Measurements from ENCODE around the gene SLC39A8.

The SLC39A8 gene

DNA sequence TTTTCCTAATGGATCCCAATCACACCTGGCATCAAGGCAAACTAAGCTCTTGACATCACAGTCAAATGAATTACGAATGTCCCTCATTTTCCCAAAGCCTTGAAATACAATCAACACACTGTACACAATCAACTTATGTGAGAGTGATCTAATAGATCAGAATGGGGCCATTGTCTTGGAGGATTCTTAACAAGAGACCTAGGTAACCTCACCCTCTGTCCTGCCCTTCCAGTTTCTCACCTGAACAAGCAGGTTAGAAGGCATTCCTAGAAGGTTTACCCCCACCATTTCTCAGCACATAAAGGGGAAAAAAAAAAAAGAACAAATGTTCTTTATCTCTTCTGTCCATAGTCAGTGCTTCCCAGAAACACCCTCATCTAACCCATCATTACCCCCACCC is 6.3 kb downstream of the SLC39A8 start:
- DNase-seq (ENCODE audit: low spot score): no peak

DNA sequence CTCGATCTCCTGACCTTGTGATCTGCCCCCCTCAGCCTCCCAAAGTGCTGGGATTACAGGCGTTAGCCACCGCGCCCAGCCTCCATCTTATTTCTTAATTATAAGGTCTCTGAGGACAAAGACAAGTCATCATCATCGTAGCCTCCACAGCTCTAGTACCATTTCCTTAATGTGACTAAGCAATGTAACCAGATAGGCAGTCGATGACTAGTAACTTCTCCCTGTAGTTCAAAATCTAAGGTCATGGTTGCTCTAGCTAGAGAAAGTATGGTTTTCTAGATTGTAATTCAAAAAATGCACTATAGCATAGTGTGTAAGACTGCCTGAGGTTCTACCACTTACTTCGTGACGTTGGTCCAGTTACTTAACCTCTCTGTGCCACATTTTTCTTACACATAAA is 6.9 kb downstream of the SLC39A8 start:
- no peak for DNase-seq (ENCODE audit: low spot score)

- DNase-seq (ENCODE audit: low spot score): no peak
These were observed 9.7 kb downstream of the SLC39A8 start for GRCh38 chr4:102335616-102336015.

GRCh38 chr4:102334624-102335023 is 10.7 kb downstream of the SLC39A8 start:
- no peak for DNase-seq (ENCODE audit: low spot score)

GRCh38 chr4:102333787-102334186 is 11.5 kb downstream of the SLC39A8 start:
- DNase-seq (ENCODE audit: low spot score): no peak

- no peak for DNase-seq (ENCODE audit: low spot score)
These were observed 17.2 kb downstream of the SLC39A8 start for GRCh38 chr4:102328045-102328444.

- DNase-seq (ENCODE audit: low spot score): no peak
These were observed 18.3 kb downstream of the SLC39A8 start for GRCh38 chr4:102326951-102327350.

DNA sequence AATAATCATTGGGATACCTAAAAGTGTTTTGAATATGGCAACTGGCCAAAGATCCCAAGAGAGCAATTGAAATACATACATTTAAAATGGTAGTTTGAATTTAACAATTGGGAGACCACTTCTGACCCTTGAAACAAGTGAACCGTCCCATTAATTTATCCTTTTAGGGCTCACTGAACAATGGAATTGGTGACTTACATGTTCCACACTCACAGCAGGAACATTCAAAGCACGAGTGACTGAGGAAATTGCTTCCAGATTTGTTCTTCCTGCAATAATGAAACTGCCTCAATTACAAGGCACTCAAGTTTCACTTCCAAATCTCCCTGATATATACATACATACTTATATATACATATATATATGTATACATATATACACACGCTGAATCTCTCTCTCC is 20.6 kb downstream of the SLC39A8 start:
- DNase-seq (ENCODE audit: low spot score): no peak

DNA sequence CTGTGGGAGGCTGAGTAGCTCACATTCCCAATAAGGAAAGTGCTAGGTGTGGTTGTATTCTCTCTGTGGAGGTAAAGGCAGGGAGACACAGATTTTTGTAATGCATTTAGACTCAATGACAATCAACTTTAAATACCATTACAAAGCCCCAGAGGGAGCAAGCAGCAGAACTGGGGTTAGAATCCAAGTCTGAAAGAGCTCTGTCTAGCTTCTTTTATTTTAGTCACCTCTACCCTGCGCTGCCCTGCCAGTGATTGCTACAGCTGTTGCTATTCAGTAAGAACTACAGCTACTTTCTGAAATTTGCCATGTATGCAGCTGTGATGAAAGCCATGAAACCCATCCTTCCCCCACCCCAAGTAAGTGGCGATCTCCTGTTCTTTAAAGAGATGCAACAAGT is 22.5 kb downstream of the SLC39A8 start:
- no peak for DNase-seq (ENCODE audit: low spot score)

- DNase-seq (ENCODE audit: low spot score): no peak
These were observed 23.9 kb downstream of the SLC39A8 start for GRCh38 chr4:102321260-102321995.

- no peak for DNase-seq (ENCODE audit: low spot score)
These were observed 25.7 kb downstream of the SLC39A8 start for GRCh38 chr4:102319594-102319993.

DNA sequence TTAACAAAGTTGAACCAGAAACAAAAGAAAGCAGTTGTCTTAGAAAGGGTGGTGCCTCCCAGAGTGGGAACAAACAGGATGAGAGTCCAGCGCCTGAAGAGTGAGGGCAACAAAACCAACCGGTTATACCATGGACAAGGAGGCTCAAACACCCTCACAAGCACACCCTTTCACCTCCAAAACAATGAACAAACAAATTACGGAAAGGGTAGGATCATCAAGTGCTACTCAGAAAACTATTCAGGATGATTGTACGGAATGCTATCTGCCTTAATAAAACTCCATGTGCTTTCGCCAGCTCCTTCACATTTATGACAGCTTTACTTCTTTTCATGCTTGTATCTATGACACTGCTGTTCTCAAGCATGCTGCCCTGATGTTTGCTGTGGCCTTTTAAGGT is 26.8 kb downstream of the SLC39A8 start:
- no peak for DNase-seq (ENCODE audit: low spot score)

GRCh38 chr4:102318105-102318504 is 27.2 kb downstream of the SLC39A8 start:
- no peak for DNase-seq (ENCODE audit: low spot score)

DNA sequence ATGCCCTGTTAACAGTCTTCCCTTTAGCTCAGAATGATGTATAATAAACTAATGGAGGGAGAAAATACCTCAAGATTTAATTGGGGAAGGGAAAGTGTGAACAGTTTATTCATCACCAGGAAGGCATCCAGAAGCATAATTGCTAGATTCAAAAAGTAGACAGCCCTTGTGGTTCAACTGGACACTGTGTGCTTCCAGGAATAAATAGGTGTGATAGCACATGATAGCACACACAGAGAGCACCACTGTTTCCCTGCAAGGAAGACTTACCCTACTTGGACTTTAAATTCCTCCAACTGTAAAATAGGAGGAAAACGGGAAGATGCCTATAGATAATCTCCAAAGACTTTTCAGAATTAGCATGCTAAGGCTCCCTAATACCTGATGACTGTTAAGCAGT is 27.8 kb downstream of the SLC39A8 start:
- no peak for DNase-seq (ENCODE audit: low spot score)

DNA sequence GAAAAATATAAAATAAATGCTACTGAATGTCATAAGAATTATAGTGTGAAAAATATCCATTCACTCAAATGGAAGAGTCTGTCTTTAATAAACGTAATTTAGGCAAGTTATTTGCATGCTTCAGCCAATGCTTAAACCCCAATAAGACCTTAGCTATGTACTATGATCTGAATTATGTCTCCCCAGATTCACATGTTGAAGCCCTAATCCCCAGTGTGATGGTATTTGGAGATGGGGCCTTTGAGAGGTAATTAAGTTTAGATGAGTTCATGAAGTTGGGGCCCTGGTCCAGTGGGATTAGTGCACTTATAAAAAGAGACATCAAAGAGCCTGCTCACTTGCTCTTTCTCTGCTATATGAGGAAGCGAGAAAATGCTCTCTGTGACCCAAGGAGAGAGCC is 28.7 kb downstream of the SLC39A8 start:
- DNase-seq (ENCODE audit: low spot score): no peak

GRCh38 chr4:102315532-102315931 is 29.8 kb downstream of the SLC39A8 start:
- DNase-seq (ENCODE audit: low spot score): no peak

GRCh38 chr4:102312417-102312816 is 32.9 kb downstream of the SLC39A8 start:
- no peak for DNase-seq (ENCODE audit: low spot score)

DNA sequence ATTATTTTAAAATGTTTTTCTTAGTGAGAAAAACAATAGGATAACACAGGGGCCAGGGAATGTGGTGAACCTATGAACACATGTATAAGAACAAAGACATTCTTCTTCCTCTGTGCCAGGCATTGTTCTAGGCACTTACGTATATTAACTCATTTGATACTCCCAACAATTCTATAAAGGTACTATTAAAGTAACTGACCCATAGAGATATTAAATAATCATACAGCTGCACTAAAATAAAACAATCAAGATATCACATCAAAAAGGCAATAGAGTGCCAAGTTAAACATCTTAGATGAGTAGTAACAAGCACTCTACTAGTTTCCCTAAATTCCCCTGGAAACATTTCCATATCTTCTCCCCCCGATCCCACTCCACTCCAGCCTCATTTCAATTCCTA is 33.4 kb downstream of the SLC39A8 start:
- no peak for DNase-seq (ENCODE audit: low spot score)

GRCh38 chr4:102311407-102311806 is 33.9 kb downstream of the SLC39A8 start:
- no peak for DNase-seq (ENCODE audit: low spot score)

DNA sequence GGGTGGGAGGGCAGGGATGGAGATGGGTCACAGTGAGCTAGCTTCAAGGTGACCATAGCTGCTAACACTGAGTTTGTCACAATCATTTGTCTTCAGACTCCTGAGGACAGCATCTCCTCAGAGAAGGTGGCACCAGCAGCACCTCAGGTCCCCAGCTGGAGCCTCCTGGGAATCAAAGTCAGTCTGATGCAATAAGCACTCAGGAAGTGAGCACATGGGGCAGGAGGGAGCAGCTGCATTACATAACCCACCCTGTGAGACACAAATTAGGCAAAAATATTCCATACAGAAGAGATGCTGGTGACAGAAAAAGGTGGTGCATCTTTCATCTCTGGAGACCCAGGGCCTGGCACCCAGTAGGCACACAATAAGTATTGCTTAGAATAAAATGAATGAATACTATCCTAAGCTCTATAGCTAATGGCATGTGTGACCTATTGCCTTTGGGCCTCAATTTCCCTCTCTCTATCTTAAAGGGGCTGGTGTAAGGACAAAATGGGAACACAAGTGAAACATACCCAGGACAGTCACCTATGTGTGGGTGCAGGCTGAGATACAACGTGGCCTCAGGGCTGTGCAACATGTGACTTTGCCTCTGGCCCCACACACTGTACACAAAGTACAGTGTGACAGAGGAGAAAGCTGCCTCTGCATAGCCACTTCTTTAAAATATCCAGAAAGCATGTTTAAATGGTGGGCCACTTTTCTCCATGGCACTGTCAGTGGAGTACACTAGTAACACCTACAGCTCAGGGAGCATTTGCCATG is 37.1 kb downstream of the SLC39A8 start:
- no peak for DNase-seq (ENCODE audit: low spot score)

- no peak for DNase-seq (ENCODE audit: low spot score)
These were observed 39.6 kb downstream of the SLC39A8 start for GRCh38 chr4:102305666-102306065.

GRCh38 chr4:102302762-102303161 is 42.5 kb downstream of the SLC39A8 start:
- no peak for DNase-seq (ENCODE audit: low spot score)

- no peak for DNase-seq (ENCODE audit: low spot score)
These were observed 44.1 kb downstream of the SLC39A8 start for GRCh38 chr4:102301167-102301566.

Measured in LoVo (cell line).